HepG2 (cell line): ENCODE results near the gene DQX1. TPM values are rescaled to one million over a fixed set of nuclear protein-coding genes. Genes with fewer than 3 reads are reported as not detected.
A peak's percentile ranks its signal among the peaks of the same experiment; 100 is the strongest.

Experiments
- ADNP ChIP-seq: sonication (generic); formaldehyde crosslinking; IDR thresholded peaks from 2 replicates; pipeline ENCODE4 v1.4.0; 2020; ENCODE audit warnings: missing genetic modification reagents
- CEBPG ChIP-seq: IDR thresholded peaks from 2 replicates; pipeline ENCODE4 v1.6.1; 2016
- KMT2A ChIP-seq: sonication (generic); formaldehyde crosslinking; IDR thresholded peaks from 2 replicates; pipeline ENCODE4 v1.4.0; 2020; ENCODE audit warnings: missing genetic modification reagents
- PATZ1 ChIP-seq: sonication (generic); formaldehyde crosslinking; IDR thresholded peaks from 2 replicates; pipeline ENCODE4 v1.4.0; 2020; ENCODE audit warnings: missing genetic modification reagents
- RFXANK ChIP-seq: IDR thresholded peaks from 2 replicates; pipeline ENCODE4 v1.6.1; 2016
- SALL2 ChIP-seq: sonication (generic); formaldehyde crosslinking; IDR thresholded peaks from 2 replicates; pipeline ENCODE4 v1.8.1; 2023; ENCODE audit warnings: mild to moderate bottlenecking, missing genetic modification reagents, inconsistent platforms
- SOX13 ChIP-seq, 3 experiments: fragments of 450-650 bp in 1 of 3; sonication (generic) in 1 of 3; formaldehyde crosslinking in 1 of 3; IDR thresholded peaks in 2 of 3; conservative IDR thresholded peaks in 1 of 3; 2 replicates each; pipeline versions ENCODE4 v1.5.0 to v1.6.1; 2016 to 2020; ENCODE audit warnings: antibody characterized with exemption in 1 of 3, mild to moderate bottlenecking in 1 of 3, missing compliant biosample characterization in 1 of 3, missing genetic modification reagents in 1 of 3, moderate library complexity in 1 of 3
- THYN1 ChIP-seq: sonication (generic); formaldehyde crosslinking; IDR thresholded peaks from 2 replicates; pipeline ENCODE4 v1.8.1; 2023; ENCODE audit warnings: low read depth, mild to moderate bottlenecking, moderate library complexity, missing genetic modification reagents, borderline replicate concordance
- TOE1 ChIP-seq: sonication (generic); formaldehyde crosslinking; IDR thresholded peaks from 2 replicates; pipeline ENCODE4 v1.4.0; 2020; ENCODE audit warnings: mild to moderate bottlenecking, missing genetic modification reagents
- ZBTB40 ChIP-seq, 2 experiments: fragments of 450-650 bp in 1 of 2; sonication (generic) in 1 of 2; formaldehyde crosslinking in 1 of 2; IDR thresholded peaks; 2 replicates each; pipeline versions ENCODE4 v1.6.1 to v1.8.0; 2016 to 2022; ENCODE audit warnings: antibody characterized with exemption in 1 of 2, mild to moderate bottlenecking in 1 of 2, missing genetic modification reagents in 1 of 2
- ZNF24 ChIP-seq: fragments of 450-650 bp; IDR thresholded peaks from 2 replicates; pipeline ENCODE4 v1.6.1; 2017; ENCODE audit warnings: antibody characterized with exemption, mild to moderate bottlenecking
- ZNF333 ChIP-seq: sonication (generic); formaldehyde crosslinking; IDR thresholded peaks from 2 replicates; pipeline ENCODE4 v1.4.0; 2020; ENCODE audit warnings: mild to moderate bottlenecking, missing genetic modification reagents, borderline replicate concordance
- ZSCAN22 ChIP-seq: sonication (generic); formaldehyde crosslinking; IDR thresholded peaks from 2 replicates; pipeline ENCODE4 v1.4.0; 2020; ENCODE audit warnings: mild to moderate bottlenecking, missing genetic modification reagents
- polyA plus RNA-seq, 8 experiments: library from polyadenylated mRNA; depleted of rRNA in 3 of 8; stranded (reverse) in 7 of 8; unstranded in 1 of 8; fragments of >200 nt; fragmentation: Illumina TruSeq in 4 of 8; extraction: Trizol in 4 of 8; gene quantifications; 2 replicates each; pipeline versions ENCODE4 v1.2.1 to v1.2.3, GENCODE V29; 2011 to 2016; ENCODE audit warnings: low read depth in 4 of 8, missing spikeins in 1 of 8, mixed read lengths in 1 of 8; ENCODE audit not compliant: insufficient read depth in 1 of 8
- total RNA-seq, 5 experiments: library from RNA; depleted of rRNA; stranded (reverse); fragments of >200 nt; fragmentation: Illumina TruSeq; extraction: Trizol; gene quantifications; 2 replicates each; pipeline ENCODE4 v1.2.3, GENCODE V29; 2016; ENCODE audit warnings: low read depth in 1 of 5
- TF ChIP-seq, protein P1 (sequence below): sonication (generic); formaldehyde crosslinking; IDR thresholded peaks from 2 replicates; pipeline ENCODE4 v1.5.0; 2020; ENCODE audit warnings: missing genetic modification reagents, mild to moderate bottlenecking, borderline replicate concordance

DQX1 gene
- total and polyA plus RNA-seq, 2 of the 13 experiments (the other 11 are each of a cell fraction or from before 2014, with no cell fraction given) = 27.6 to 89.8 TPM

GRCh38 chr2:74552914-74553811, 27.1 kb upstream of the DQX1 start (continued):
- TF ChIP-seq ZBTB40 (IDR thresholded peaks at IDR 0.05) (no peak), ZBTB40 (CRISPR knock-in tag; IDR thresholded peaks at IDR 0.05) (no peak), ZNF333 (CRISPR knock-in tag) (no peak), ZSCAN22 (CRISPR knock-in tag) (no peak), SALL2 (no peak), ZNF24 (no peak), SOX13 (IDR thresholded peaks at IDR 0.05) (no peak), SOX13 (CRISPR knock-in tag; conservative IDR thresholded peaks at IDR 0.05 in 1 of 2, IDR thresholded peaks at IDR 0.05 in 1 of 2) (no peak), KMT2A (CRISPR knock-in tag) (no peak), TOE1 (CRISPR knock-in tag) (no peak), THYN1 (CRISPR knock-in tag) (no peak), ADNP (no peak), CEBPG (CRISPR knock-in tag) (no peak), PATZ1 (CRISPR knock-in tag) (peak; percentile 47), RFXANK (CRISPR knock-in tag) (no peak)
- TF ChIP-seq, protein P1, sequence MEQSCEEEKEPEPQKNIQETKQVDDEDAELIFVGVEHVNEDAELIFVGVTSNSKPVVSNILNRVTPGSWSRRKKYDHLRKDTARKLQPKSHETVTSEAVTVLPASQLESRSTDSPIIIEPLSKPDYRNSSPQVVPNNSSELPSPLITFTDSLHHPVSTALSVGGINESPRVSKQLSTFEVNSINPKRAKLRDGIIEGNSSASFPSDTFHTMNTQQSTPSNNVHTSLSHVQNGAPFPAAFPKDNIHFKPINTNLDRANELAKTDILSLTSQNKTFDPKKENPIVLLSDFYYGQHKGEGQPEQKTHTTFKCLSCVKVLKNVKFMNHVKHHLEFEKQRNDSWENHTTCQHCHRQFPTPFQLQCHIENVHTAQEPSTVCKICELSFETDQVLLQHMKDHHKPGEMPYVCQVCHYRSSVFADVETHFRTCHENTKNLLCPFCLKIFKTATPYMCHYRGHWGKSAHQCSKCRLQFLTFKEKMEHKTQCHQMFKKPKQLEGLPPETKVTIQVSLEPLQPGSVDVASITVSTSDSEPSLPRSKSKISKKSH = peak; percentile 18; the same call in 1 of the 2 replicates
